HG03442 (cell line): ENCODE measurements around the gene XPO6.
"Not testable (repeated sequence)": the region's sequence is repeated elsewhere in the genome, so short reads cannot be mapped to it uniquely, and the experiment has no call there.

Source experiments
- ATAC-seq: cut with Tn5 transposase; IDR thresholded peaks from one replicate; pipeline ENCODE4 v1.9.1; 2021; ENCODE audit warnings: mild to moderate bottlenecking, moderate library complexity; ENCODE audit not compliant: unreplicated experiment

The XPO6 gene

DNA sequence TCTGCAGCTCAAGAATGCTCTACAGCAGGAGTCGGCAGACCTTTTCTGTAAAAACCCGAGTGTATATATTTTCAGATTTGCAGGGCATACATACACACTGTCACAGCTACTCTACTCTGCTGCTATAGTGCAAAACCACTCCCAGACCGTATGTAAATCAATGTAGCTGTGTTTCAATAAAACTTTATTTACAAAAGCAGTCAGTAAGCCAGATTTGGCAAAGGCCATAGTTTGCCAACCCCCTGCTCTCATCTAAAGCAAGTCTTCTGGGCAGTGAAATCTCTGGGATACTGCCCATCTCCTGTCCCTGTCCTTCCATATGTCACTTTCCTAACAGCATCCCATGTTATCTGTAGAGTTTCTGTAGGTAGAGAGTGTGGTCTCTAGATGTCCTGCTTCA lies 91.0 kb downstream of the XPO6 start:
- no peak for ATAC-seq

DNA sequence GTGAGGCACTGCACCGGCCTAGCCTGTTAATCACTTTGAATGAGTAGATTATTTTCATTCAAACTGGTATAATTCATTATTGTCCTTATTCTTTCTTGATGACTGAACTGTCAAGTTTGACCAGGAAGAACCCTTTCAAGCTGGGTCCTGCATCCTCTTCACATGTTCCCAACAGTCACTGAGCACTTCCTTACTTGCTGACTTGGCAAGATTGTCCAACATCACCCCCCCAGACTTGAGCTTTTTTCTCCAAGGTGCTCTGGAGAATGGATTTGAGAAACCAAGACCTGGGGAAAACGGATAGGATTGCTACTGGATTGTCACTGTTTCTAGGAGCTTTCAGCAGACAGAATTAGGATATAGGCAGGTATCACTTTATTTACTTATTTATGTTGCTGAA lies 93.1 kb downstream of the XPO6 start:
- ATAC-seq = no peak

DNA sequence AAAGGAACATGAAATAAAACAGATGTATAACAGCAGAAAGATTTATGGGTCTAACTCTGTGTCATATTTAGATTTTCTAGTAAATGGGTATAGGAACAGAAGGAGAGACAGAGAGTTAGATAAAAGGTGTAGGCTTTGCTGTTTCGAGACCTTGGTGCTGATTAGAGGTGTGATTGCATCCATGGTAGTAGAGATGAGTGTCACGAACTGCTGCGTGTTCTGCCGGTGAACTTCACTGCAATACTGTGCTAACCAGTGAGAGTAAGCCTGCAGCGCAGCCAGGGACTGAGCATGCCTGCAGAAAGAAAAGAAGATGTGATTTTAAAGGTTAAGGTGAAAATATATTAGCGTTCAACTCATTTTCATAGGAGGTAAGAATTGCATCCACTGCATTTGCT lies 94.6 kb downstream of the XPO6 start:
- no peak for ATAC-seq

DNA sequence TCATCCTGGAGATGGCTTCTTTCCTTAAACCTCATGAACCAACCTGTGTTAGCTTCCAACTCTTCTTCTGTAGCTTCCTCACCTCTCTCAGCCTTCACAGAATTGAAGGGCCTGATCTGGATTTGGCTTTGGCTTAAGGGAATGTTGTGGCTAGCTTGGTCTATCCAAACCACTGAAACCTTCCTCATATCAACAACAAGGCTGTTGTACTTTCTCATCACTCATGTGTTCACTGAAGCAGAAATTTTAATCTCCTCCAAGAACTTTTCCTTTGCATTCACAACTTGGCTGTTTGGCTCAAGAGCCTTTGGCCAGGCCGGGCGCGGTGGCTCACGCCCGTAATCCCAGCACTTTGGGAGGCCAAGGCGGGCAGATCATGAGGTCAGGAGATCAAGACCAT lies 95.9 kb downstream of the XPO6 start:
- not testable (repeated sequence) for ATAC-seq

DNA sequence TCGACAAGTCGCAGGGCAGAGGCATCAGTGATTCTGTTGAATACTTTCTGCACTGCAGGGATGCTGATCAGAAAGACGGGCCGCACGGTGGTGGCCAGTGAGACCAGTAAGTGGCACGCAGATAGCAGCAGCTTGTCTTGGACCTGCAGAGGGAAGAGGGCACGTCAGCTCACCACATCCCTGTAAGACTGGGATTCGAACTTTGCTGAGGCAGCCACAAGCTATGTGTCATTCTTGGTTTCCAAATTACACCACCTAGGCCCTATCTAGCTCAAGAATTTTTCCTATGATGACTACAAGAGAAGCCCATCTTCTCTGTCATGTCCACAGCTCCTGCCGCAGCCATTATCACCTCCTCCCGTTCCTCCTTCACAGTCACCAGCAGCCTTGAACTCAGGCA lies 98.9 kb downstream of the XPO6 start:
- no peak for ATAC-seq

DNA sequence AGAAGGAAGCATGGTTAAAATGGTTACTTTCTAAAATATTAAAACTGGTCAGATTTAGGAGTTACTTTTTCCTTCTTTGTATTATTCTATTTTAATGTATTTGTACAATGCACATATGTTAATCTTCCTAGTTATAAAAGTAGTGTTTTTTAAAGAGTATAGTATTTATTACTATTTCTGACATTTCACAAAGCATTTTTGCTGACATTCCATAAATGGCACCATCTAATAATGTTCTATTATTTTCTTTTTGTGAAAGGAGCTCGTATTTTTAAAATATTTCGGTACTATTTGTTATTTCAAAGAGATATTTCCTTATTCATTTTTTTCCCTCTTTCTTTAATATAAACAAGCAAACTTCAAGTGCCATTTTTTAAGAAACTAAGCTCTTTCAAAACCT lies 100.8 kb downstream of the XPO6 start:
- ATAC-seq = no peak

DNA sequence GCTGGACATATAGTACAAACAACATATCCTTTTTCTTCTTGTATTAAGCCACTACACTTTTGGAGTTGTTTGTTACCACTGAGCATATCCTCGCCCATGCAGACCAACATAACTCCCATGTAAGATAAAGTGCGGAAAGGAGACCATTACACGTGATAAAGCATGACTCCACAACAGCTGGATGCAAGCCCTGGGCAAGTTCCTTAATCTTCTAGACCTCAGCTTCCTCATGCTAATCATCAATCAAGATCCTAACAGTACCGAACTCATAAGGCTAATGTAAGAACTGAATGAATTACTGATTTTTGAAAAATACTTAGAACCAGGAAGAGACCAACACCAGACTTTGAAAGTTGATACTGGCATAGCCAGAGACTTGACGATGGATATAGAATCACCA lies 101.3 kb downstream of the XPO6 start:
- no peak for ATAC-seq

DNA sequence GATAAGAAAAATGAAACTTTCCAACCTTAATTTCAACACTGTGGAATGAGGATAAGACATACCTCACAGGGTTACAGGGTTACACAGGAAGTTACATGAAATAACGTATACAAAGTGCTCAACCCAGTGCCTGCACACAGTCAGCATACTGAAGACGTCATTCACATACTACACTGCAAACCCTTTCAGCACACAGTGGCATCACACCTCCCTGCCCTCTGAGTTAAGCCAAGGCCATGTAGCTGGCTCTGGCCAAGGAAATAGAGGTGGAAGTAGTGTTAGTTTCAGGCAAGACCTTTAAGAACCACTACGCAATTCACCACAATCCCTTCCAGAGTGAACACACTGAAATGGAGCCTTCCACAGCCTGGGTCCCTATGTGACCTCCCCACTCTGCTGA lies 101.7 kb downstream of the XPO6 start:
- no peak for ATAC-seq

DNA sequence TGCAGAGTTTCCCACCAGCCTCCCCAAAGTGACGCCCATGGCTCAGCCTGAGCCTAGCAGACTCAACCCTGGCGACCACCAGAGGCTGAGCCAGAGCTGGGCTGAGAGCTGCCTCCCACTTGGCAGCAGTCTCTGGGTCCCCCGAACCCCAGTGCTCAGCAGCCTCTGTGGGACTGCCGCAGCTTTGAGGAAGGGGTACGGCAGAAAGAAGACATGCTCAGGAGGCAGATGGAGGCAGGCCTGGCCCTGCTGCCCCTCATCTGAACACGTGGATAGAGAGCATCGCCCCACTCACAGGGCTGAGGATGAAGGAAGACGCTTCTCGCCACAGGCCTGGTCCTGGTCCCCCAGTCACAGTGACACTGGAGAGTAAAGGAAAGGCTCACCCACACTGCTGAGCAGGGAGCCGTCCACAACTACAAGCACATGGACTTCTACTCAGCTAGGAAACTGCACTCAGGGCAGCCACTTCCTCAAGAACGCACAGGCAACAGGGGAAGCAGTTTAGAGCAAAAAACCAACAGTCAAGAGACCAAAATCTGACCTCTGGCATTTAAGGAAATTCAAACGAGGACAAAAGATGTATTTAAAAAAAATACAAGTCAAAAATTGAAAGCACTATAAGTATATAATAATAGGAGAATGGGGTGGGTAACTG lies 103.0 kb downstream of the XPO6 start:
- no peak for ATAC-seq

DNA sequence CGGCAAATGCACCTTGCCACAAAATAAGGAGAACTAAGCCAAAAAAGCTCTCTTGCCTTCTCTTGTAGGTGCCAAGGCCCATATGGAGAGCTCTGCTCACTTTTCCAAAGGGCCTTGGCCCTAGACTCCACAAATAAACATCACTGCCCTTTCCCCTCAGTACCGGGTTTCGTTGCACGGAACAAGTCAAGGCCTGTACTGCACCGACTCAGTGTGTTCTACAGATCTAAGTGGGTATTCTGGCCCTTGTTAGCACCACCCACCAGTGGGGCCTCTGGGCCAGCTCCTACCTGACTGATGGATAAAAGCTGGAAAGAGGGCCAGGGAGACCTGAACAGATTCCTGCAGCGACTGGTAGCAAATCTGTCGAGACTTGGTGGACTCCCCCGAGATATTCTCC lies 104.5 kb downstream of the XPO6 start:
- no peak for ATAC-seq

DNA sequence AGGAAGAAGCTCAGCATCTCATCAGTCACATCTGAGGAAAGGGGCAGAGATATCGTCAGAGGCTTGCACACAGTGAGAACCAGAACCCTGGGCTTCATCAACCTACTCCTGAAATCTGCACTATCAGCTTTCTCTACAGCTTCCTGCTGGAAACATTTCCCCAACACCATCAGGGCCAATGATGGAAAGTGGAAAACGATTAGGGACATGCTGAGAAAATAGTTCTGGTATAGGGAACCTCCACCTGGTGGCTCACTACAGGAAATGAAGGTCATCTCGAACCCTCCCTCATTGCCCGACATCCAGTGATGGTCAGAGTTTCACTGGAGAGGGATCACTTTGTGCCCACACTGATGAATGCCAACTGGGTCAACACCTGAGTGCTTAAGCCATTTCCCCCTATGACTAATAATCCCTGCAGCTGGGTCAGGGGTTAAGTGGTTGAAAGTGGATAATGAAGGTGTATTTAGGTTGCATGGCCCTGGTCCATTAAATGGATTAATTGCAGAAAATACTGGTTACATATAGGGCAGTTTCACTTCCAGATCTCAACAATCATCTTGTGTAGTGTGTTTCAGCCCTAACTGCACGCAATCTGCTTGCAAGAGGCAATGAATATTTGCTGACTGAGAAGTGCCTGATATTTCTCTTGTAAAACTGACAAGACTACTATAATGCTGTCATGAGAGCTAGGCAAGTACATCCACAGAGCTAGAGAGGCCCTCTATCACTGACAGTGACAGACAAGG lies 105.1 kb downstream of the XPO6 start:
- ATAC-seq = no peak

DNA sequence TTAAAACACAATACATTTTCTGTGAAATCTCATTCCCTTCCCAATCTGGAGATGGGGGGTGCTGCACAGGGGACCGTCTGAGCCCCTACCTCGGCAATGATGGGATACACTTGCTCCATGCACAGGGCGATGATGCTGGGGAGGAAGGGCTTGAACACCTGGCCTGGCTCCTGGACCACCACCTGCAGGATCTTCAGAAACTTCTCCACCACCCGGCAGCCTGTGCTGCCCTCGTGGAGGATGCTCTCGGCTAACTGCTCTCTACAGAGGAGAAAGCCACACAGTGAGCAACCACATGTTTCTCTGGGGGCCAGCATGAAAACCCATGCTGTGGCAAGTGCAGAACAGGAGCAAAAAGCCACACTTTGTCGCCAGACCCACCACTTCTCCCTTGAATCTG lies 105.8 kb downstream of the XPO6 start:
- no peak for ATAC-seq

DNA sequence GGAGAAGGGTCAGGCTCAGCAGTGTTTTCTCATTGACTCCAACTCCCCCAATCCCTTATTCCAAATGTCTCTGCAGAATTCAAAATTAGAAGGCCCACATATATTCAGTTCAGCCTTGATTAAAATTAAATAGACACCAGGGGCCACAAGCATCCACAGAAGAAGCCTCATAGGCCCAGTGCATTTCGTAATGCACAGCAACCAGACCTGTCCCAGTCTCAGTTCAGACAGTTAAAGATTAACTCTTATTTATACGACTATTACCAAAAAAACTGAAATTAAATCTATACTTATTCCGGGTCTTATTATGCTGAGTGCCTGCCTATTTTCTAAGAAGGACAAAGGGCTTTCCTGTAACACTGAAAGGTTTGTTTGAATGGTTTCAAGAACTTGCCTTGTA lies 106.5 kb downstream of the XPO6 start:
- ATAC-seq = no peak

DNA sequence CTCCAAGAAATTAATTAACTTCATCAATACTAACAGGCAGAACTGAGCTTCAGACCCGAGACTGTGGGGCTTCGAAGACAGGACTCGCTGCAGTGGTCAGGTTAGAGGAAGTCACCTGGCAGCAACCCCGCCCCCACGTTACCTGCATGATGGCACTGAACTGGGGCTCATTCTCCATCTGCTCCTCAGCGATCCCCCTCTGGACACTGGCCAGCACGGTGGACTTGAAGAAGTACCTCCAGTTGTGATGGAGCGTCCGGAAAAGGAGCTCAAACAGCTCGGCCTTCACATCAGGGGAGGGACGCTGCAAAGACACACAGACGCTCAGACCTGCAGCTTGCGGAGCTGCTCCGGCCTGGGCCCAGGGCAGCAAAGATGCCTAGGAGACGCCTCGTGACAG lies 107.4 kb downstream of the XPO6 start:
- ATAC-seq = no peak

DNA sequence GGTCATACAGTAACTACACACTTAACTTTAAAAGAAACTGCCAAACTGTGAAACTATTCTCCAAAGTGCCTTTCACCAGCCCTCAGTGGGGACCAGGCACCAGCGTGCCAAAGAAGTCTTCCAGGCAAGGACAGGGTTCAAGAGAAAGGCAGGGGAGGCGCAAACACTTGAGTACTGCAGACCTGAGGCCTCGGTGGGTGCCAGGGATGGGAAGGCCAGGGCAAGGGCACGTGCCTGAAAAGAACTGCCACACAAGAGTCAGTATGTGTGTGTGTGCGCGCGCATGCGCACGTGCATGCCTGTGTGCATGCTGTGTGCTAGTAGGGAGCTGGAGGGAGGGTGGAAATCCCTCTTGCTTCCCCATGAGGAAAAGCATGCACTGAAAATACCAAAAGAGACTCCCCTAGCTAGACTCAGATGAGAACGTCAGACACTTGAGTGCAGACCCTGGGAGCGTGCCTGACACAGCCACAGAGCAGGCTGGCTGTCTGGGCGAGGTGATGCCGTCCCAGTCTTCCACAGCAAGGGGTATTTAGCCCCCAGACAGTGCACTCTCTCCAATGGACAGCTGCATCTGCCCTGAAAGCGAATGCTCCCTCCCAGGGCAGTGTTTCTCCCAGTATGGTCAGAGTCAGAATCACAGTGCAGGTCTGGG lies 108.1 kb downstream of the XPO6 start:
- no peak for ATAC-seq

DNA sequence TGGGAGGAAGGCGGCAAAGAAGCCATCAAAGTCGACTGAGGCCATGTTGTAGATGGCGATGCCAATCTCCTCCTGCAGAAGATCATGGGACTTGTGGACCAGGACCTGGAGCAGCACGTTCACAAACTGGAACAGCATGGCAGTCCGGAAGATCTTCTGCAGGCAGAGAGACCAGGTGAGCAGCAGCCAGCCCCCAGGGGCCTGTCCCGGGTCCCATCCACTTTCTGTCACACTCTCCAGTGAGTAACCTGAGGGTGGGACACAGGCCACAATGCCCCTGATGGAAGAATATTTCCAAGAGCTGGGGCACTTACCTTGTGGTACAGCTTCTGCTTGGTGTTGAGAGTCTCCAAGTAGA lies 110.3 kb downstream of the XPO6 start:
- ATAC-seq = no peak

DNA sequence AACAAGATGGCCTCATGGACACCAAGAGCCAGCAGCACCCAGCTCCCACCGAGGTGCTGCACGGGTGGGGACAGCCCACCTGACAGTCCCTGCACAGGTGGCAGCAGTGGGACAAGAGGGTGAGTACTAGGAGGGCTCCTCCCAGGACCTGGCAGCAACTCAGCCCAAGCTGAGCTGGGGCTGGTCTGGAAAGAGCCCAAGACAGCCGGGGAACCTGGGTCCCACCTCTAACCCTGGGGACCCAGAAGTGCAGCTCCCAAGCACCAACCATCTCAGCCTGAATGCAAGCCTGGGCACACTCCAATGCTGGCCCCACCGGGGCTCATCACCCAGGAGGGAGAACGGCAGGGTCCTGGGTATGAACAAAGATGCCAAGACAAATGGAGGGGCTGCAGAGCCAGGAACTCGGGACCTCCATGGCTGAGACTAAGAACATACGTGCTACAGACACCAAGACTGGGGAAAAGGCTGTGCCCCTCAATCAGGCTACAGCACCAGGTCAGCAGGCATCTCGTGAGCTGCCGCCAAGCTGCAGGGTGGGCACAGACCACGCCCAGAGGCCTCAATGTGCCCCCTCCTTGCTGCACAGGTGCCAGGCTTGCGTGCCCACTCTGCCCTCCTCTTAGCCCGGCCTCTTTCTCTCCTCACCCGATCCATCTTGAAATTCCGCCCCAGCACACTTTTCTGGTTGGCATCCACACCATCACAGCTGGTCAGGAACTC lies 110.8 kb downstream of the XPO6 start:
- no peak for ATAC-seq

DNA sequence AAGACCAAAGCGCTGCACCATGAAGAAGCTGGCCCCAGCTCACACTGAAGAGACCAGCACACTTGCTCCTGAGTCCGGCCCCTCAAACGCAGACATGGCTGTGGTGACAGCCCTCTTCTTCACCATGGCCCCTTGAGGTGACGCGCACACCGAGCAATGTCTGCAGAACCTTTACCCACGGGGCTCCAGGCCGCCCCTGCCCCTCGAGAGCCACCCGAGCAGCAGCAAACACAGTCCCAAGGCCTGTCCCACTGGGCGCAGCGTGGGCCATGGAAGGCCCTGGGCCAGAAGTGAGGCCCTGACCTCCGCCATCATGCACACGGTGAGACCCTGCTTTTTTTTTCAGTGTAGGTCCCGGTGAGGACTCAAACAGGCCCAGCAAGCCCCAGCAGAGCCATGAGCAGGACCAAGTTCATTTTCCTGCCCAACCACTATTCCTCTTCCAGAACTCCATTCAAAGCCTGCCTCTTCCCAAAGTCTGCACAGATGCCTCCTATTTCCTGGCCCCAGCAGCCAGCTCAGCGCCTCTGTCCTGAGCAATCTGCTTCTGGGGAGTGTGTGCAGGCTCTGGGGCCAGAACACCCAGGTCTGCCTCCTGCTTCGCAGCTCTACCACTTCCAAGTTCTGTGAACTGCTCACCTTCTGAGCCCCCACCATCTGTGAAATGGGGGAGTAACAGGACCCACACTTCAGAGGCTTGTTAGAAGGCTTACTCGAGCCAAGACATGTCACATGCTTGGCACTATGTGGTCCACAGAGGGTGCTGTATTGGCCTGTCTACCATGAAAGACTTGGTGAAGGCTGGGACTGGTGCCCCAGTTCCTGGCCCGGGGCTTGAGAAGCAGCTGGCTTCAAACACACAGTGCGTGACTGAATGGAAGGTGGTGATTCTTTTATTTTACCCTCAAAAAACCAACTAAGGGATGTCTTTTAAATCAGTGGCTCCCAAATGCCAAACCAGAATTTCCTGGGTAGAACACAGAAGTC lies 112.5 kb downstream of the XPO6 start:
- no peak for ATAC-seq

DNA sequence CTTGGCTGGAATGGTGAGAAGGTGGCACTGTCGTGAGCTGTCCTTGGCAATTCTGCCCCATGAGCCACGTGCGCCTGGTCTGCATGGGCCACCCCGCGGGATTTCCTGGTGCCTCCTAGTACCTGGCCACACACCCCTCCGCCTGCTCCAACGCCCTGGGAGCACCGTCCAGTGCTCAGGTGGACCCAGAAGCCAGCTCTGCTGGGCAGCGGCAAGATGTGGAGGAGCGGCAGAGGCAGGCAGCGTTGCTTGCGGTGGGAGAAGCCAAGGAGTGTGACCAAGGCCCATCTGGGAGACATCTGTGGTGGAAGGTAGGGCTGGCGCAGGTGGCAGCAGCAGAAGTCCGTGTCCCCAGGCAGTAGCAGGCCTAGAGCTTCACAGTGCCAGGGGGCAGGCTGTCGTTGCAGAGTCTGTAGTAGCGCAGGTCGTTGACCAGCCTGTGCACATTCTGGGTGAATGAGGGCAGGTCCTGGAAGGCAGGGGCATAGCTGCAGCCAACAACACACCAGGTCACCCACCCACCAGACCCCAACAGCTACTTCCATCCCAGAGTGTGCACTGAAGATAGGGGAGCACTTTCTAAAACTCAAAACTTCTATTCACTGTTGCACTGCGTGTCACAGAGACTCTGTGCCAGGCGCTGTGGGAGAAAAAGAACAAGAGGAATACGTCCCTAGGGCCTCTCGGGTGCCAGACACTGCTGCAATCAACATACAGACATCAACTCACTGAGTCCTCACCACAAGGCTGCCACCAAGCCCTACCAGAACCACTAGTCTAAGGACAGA lies 113.4 kb downstream of the XPO6 start:
- ATAC-seq = no peak
